Measurements from ENCODE around the gene PEX10.

Gene PEX10

GRCh38 chr1:2398871-2399270, 13.5 kb downstream of the PEX10 start:
- no peak overlapping the region for H3K4me3 ChIP-seq (ENCODE audit: control insufficient read depth, low read depth, low read length)
- TF ChIP-seq, protein P1, sequence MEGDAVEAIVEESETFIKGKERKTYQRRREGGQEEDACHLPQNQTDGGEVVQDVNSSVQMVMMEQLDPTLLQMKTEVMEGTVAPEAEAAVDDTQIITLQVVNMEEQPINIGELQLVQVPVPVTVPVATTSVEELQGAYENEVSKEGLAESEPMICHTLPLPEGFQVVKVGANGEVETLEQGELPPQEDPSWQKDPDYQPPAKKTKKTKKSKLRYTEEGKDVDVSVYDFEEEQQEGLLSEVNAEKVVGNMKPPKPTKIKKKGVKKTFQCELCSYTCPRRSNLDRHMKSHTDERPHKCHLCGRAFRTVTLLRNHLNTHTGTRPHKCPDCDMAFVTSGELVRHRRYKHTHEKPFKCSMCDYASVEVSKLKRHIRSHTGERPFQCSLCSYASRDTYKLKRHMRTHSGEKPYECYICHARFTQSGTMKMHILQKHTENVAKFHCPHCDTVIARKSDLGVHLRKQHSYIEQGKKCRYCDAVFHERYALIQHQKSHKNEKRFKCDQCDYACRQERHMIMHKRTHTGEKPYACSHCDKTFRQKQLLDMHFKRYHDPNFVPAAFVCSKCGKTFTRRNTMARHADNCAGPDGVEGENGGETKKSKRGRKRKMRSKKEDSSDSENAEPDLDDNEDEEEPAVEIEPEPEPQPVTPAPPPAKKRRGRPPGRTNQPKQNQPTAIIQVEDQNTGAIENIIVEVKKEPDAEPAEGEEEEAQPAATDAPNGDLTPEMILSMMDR (conservative IDR thresholded peaks at IDR 0.05; ENCODE audit: control insufficient read depth, insufficient read depth, low read depth, low read length): no peak
- no peak for DNase-seq (ENCODE audit: low read depth)

GRCh38 chr1:2397007-2397679, 15.2 kb downstream of the PEX10 start:
- DNase-seq (ENCODE audit: low read depth): no peak
- no peak overlapping the region for H3K4me3 ChIP-seq (ENCODE audit: control insufficient read depth, low read depth, low read length)
- TF ChIP-seq, protein P1 (conservative IDR thresholded peaks at IDR 0.05; ENCODE audit: control insufficient read depth, insufficient read depth, low read depth, low read length): no peak

DNA sequence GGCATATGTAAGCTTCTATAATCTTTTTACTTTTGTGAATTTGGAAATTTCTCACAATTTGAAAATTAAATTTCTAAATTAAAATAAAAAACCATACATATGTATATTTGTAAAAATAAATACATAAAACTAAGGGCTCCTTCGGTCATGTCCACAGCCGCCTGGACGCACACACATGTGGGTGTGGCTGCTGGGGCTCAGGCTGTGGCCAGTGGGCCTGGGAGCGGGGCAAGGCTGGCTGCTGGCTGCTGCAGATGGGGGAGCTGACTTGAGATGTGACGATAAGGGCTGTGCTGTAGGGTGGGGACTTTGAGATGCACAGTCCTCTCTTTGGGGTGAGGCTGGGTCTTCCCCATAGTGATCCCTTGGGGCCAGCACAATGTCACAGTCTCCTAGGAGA, 15.9 kb downstream of the PEX10 start:
- TF ChIP-seq, protein P1 (conservative IDR thresholded peaks at IDR 0.05; ENCODE audit: control insufficient read depth, insufficient read depth, low read depth, low read length): no peak
- DNase-seq (ENCODE audit: low read depth): no peak
- H3K4me3 ChIP-seq (ENCODE audit: control insufficient read depth, low read depth, low read length): no peak overlapping the region

DNA sequence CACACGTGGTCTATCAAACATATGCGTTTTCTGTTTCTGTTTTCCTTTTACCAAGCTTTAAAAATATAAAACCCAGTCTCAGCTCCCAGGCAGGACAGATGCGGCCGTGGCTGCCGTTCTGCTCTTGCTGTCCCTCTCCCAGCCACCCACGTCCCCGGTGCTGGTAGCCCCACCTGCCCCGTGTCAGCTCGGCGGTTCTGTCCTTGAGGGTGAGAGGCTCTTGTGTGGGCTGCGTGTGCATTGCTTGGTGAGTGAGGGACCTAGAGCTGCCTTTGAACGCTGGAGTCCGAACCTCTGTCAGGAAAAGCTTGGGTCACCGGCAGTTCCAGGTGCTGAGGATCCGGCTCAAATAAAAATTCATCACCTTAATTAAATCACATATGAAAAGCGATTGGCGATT, 16.3 kb downstream of the PEX10 start:
- no peak overlapping the region for H3K4me3 ChIP-seq (ENCODE audit: control insufficient read depth, low read depth, low read length)
- TF ChIP-seq, protein P1 (conservative IDR thresholded peaks at IDR 0.05; ENCODE audit: control insufficient read depth, insufficient read depth, low read depth, low read length): no peak
- no peak for DNase-seq (ENCODE audit: low read depth)

DNA sequence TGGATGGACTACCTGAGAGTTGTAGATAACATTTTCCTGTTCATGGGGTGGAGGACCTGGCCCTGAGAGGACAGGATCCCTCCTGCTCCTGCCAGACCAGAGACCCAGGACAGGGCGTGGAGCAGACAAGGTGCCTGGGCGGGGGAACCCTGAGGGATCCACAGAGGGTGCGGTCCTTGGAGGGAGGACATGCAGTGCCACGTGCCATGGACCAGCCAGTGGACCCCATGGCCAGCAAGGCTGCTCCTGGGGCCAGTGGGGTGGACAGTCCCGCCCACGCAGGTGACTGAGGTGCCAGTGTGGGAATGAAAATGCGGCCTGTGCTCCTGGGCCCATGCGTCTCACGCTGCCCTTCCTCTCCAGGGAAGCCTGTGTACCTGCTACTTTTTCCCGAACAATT, 17.1 kb downstream of the PEX10 start:
- TF ChIP-seq, protein P1 (conservative IDR thresholded peaks at IDR 0.05; ENCODE audit: control insufficient read depth, insufficient read depth, low read depth, low read length): no peak
- no peak overlapping the region for H3K4me3 ChIP-seq (ENCODE audit: control insufficient read depth, low read depth, low read length)
- DNase-seq (ENCODE audit: low read depth): no peak

GRCh38 chr1:2394761-2395160, 17.6 kb downstream of the PEX10 start:
- DNase-seq (ENCODE audit: low read depth): no peak
- TF ChIP-seq, protein P1 (conservative IDR thresholded peaks at IDR 0.05; ENCODE audit: control insufficient read depth, insufficient read depth, low read depth, low read length): no peak
- H3K4me3 ChIP-seq (ENCODE audit: control insufficient read depth, low read depth, low read length): no peak overlapping the region

GRCh38 chr1:2394220-2394619, 18.1 kb downstream of the PEX10 start:
- DNase-seq (ENCODE audit: low read depth): no peak
- TF ChIP-seq, protein P1 (conservative IDR thresholded peaks at IDR 0.05; ENCODE audit: control insufficient read depth, insufficient read depth, low read depth, low read length): no peak
- no peak overlapping the region for H3K4me3 ChIP-seq (ENCODE audit: control insufficient read depth, low read depth, low read length)
